Measurements from ENCODE around the gene TRPV2. TPM values are rescaled to one million over a fixed set of nuclear protein-coding genes. Genes with fewer than 3 reads are reported as not detected.

TRPV2 gene
- total and polyA plus RNA-seq, 4 donors = 2.9 to 9.3 (median 4.6) TPM

DNA sequence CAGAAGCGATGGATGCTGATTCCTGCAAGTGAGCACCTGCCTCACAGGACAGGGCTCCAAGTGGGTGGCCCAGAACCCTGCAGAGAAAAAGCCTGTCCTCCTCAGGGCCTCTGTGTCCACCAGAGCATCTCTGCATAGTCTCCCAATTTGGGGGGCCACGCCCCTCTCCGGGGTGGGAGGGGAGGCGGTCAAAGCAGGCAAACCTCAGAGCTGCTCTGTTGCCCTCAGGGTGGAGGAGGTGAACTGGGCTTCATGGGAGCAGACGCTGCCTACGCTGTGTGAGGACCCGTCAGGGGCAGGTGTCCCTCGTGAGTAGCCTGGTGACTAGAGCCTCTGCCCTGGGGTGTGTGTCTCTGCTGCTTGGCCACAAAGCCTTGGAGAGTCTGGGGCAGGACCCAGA is 19.3 kb downstream of the TRPV2 start (continued):
- TF ChIP-seq, protein P1, sequence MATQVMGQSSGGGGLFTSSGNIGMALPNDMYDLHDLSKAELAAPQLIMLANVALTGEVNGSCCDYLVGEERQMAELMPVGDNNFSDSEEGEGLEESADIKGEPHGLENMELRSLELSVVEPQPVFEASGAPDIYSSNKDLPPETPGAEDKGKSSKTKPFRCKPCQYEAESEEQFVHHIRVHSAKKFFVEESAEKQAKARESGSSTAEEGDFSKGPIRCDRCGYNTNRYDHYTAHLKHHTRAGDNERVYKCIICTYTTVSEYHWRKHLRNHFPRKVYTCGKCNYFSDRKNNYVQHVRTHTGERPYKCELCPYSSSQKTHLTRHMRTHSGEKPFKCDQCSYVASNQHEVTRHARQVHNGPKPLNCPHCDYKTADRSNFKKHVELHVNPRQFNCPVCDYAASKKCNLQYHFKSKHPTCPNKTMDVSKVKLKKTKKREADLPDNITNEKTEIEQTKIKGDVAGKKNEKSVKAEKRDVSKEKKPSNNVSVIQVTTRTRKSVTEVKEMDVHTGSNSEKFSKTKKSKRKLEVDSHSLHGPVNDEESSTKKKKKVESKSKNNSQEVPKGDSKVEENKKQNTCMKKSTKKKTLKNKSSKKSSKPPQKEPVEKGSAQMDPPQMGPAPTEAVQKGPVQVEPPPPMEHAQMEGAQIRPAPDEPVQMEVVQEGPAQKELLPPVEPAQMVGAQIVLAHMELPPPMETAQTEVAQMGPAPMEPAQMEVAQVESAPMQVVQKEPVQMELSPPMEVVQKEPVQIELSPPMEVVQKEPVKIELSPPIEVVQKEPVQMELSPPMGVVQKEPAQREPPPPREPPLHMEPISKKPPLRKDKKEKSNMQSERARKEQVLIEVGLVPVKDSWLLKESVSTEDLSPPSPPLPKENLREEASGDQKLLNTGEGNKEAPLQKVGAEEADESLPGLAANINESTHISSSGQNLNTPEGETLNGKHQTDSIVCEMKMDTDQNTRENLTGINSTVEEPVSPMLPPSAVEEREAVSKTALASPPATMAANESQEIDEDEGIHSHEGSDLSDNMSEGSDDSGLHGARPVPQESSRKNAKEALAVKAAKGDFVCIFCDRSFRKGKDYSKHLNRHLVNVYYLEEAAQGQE (IDR thresholded peaks at IDR 0.05) = no peak
- TF ChIP-seq TAF1 (conservative IDR thresholded peaks at IDR 0.05) (no peak), FOXA1 (IDR thresholded peaks at IDR 0.05) (no peak), EGR1 (IDR thresholded peaks at IDR 0.05; ENCODE audit: low read depth in 2 of 2) (no peak), RAD21 (IDR thresholded peaks at IDR 0.05) (no peak), GABPA (IDR thresholded peaks at IDR 0.05 in 1 of 2, conservative IDR thresholded peaks at IDR 0.05 in 1 of 2) (no peak), SP1 (IDR thresholded peaks at IDR 0.05) (no peak), YY1 (IDR thresholded peaks at IDR 0.05) (no peak)
- TF ChIP-seq, protein P2, sequence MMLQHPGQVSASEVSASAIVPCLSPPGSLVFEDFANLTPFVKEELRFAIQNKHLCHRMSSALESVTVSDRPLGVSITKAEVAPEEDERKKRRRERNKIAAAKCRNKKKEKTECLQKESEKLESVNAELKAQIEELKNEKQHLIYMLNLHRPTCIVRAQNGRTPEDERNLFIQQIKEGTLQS (IDR thresholded peaks at IDR 0.05) = no peak

DNA sequence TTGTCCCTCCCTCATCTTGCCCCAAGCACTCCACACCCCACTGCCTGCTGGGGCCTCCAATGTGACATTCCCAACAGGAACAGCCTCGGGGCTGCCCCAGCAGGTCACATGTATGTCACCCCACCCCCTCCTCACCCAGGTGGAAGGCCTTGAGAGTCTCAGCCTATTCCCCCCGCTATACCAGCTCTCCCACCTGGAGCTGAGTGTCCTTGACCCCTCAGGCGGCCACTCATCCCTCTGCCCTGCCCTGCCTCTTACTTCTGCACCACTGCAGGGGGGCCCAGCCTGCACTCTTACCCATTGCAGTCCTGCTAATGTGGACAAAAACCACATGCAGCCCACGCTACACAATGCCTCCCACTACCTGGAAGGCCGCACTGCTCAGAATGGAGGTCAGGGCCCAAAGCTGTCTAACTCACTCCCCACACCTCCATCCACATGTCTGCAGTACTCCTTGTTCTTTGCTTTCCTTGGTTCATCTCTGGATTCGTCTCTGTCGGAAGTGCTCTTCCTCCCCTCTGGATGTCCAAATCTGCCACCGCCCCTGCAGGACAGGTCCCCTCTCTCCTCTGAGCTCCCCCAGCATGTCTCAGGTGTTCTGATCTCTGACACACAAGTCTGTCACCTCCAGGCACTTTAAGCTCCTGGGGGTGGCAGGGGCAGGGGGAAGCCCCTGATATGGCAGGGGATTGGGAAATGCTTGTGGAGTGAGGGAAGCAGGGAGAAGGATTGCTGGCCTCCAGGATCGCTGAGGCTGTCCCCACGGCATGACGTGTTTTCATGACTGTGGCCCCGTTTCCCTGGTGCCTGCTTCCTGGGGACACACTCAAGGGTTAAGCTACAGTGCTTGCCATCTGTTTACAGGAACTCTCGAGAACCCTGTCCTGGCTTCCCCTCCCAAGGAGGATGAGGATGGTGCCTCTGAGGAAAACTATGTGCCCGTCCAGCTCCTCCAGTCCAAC is 20.8 kb downstream of the TRPV2 start:
- peaks cover 3 to 19% (median 13%) of the 10 kb centered on the region in 4 donors for H3K4me1 ChIP-seq (ENCODE audit: control insufficient read depth in 4 of 4, insufficient read depth in 4 of 4, low read length in 3 of 4)
- no peak overlapping the region for H3K9ac ChIP-seq (ENCODE audit: low read depth in 1 of 2, low read length in 2 of 2)
- DNase-seq (ENCODE audit: low spot score) = no peak
- no peak overlapping the region for H3K27ac ChIP-seq (ENCODE audit: low read depth in 1 of 2, low read length in 2 of 2)
- H3K27me3 ChIP-seq (ENCODE audit: control insufficient read depth in 4 of 4, insufficient read depth in 4 of 4, low read length in 3 of 4) = no peaks in the 10 kb centered on the region
- WGBS = 80% methylated on average over 14 of the region's 14 CpGs
- no peak for TF ChIP-seq NR2F2 (IDR thresholded peaks at IDR 0.05)
- TF ChIP-seq GABPA (IDR thresholded peaks at IDR 0.05 in 1 of 2, conservative IDR thresholded peaks at IDR 0.05 in 1 of 2) = no peak
- TF ChIP-seq FOXA2 (IDR thresholded peaks at IDR 0.05) = no peak
- peaks cover 0 to 5% (median 3%) of the 10 kb centered on the region in 4 donors for H3K36me3 ChIP-seq (ENCODE audit: control insufficient read depth in 4 of 4, insufficient read depth in 3 of 4, low read depth in 1 of 4, low read length in 3 of 4)
- H3K4me3 ChIP-seq (ENCODE audit: low read depth in 1 of 3, low read length in 3 of 3) = no peak overlapping the region
- H3K9me3 ChIP-seq (ENCODE audit: control insufficient read depth in 4 of 4, low read length in 3 of 4) = no peaks in the 10 kb centered on the region

DNA sequence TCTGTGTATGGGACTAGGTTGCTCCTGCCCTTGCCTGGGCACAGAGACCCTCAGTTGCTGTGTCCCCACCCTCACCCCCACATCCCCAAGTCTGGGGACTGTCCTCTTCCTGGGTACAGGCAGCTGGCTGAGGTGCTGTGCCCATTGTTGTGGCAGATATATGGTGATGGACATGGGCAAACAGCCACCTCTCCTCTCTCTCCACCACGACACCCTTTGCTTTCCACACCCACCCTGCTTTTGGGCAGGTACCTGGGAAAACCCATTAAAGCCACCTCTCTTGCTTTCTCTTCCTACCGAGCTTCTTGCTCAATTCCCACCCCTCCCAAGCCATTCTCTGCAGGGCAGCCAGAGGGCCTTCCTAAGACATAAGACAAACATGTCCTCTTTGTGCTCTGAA is 21.7 kb downstream of the TRPV2 start:
- Histone ChIP-seq H3K27me3 (ENCODE audit: control insufficient read depth in 4 of 4, insufficient read depth in 4 of 4, low read length in 3 of 4) (no peaks in the 10 kb centered on the region), H3K4me3 (ENCODE audit: low read depth in 1 of 3, low read length in 3 of 3) (no peak overlapping the region), H3K9me3 (ENCODE audit: control insufficient read depth in 4 of 4, low read length in 3 of 4) (no peaks in the 10 kb centered on the region), H3K36me3 (ENCODE audit: control insufficient read depth in 4 of 4, insufficient read depth in 3 of 4, low read depth in 1 of 4, low read length in 3 of 4) (peaks cover 3 to 14% (median 9%) of the 10 kb centered on the region in 4 donors), H3K9ac (ENCODE audit: low read depth in 1 of 2, low read length in 2 of 2) (no peak overlapping the region), H3K4me1 (ENCODE audit: control insufficient read depth in 4 of 4, insufficient read depth in 4 of 4, low read length in 3 of 4) (peaks cover 6 to 24% (median 17%) of the 10 kb centered on the region in 4 donors), H3K27ac (ENCODE audit: low read depth in 1 of 2, low read length in 2 of 2) (no peak overlapping the region)
- 84% methylated on average over 2 of the region's 2 CpGs for WGBS
- no peak for TF ChIP-seq YY1 (IDR thresholded peaks at IDR 0.05)
- no peak for TF ChIP-seq EGR1 (IDR thresholded peaks at IDR 0.05; ENCODE audit: low read depth in 2 of 2)
- no peak for TF ChIP-seq TAF1 (conservative IDR thresholded peaks at IDR 0.05)
- no peak for TF ChIP-seq RAD21 (IDR thresholded peaks at IDR 0.05)
- no peak for TF ChIP-seq HNF4A (conservative IDR thresholded peaks at IDR 0.05)
- no peak for TF ChIP-seq NR2F2 (IDR thresholded peaks at IDR 0.05)
- no peak for TF ChIP-seq RXRA (IDR thresholded peaks at IDR 0.05)
- no peak for TF ChIP-seq FOXA2 (IDR thresholded peaks at IDR 0.05)
- no peak for TF ChIP-seq SP1 (IDR thresholded peaks at IDR 0.05)
- TF ChIP-seq GABPA (IDR thresholded peaks at IDR 0.05 in 1 of 2, conservative IDR thresholded peaks at IDR 0.05 in 1 of 2) = no peak
- TF ChIP-seq, protein P2 (IDR thresholded peaks at IDR 0.05) = no peak
- no peak for DNase-seq (ENCODE audit: low spot score)
